Loucy (cell line): ENCODE data around the gene MC1R.

ENCODE experiments used
- CTCF ChIP-seq: fragments of 200-600 bp; sonication (generic); conservative IDR thresholded peaks from 2 replicates; pipeline ENCODE4 v1.5.1; 2014; ENCODE audit warnings: mild to moderate bottlenecking, antibody characterized with exemption, low read length
- EZH2phosphoT487 ChIP-seq: fragments of 200-600 bp; IDR thresholded peaks from 2 replicates; pipeline ENCODE4 v1.6.1; 2018; ENCODE audit warnings: antibody characterized with exemption, mild to moderate bottlenecking, moderate library complexity, borderline replicate concordance

DNA sequence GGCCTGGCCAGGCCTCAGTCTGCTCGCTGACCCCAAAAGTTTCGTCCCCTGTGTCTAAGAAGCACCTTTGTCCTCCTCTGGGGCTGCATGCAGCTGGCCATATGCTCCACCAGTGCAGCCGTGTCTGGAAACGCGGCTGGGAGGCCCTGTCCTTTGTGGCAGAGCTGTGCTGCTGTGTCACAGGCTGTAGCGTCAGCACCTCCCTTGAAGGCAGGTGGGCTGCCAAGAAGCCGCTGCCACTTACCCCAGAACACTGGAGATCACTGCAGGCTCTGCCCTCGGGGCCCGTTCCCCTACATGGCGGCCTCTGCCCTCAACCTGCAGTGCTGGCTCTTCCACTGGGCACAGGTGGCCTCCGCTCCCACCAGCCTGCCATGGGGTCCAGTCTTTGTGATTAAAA is 15.7 kb upstream of the MC1R start:
- no peak for TF ChIP-seq EZH2phosphoT487
- no peak for TF ChIP-seq CTCF
